ENCODE measurements around the gene LMO7. TPM values are rescaled to one million over a fixed set of nuclear protein-coding genes. Genes with fewer than 3 reads are reported as not detected.

The LMO7 gene
- total RNA-seq (2021) (15.6 to 18.5 TPM (median 17.4 TPM) in 3 replicates), Bru-seq, nascent RNA (percentile 70 among the genes with signal in this experiment)
- long read RNA-seq, experiment 1, partial matches to known transcripts, result 15 of 42 reads
- long read RNA-seq, experiment 1, other reads (novel, unspliced or antisense), result 26 of 42 reads
- long read RNA-seq, experiment 2, partial matches to known transcripts, result 11 of 17 reads
- long read RNA-seq, experiment 2, other reads (novel, unspliced or antisense), result 4 of 17 reads
- long read RNA-seq, experiment 3, partial matches to known transcripts, result 4 of 6 reads
- long read RNA-seq, experiment 3, other reads (novel, unspliced or antisense), result 2 of 6 reads

DNA sequence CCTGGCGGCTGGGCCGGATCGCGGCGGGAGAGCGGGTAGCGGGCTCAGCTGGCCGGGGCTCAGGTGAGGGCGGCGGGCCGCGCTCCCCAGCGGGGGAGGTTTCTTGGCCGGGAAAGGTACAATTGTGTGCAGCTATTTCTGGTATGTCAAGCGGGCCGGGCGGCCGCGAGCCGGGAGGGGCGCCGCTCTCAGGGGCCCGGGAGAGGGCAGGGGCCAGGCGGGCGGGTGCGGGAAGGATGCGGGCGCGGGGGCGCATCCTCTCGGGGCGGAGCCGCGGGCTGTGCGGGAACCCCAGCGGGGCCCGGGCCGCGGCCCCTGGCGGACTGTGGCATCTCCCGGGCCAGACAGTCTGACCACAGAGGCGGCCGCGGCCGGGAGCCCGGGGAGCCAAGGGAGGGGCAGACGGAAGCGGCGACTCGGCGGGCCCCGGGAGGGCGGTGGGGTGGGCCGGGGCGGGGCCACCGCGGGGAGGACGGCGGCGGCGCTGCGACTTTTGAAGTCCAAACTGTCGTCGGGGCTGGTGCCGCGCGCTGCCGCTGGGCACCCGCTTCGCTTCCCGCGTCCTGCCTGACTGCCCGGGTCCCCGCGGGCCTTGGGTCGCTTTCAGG is at the start of gene LMO7:
Gene LMO7, plus strand, starts transcription at position 503 of the 608 bp plus-strand sequence. CDS start 328 bp downstream, outside the sequence.
- CTCF ChIA-PET, result interaction anchor here (1.7 kb wide), 1 partner anchor 154 kb away, joined by 4 read pairs; the partner anchor contains the start of gene TBC1D4
- peaks cover 39% of the 10 kb centered on the region for H3K27me3 Mint-ChIP-seq (ENCODE audit: low read depth)
- H3K4me1 Mint-ChIP-seq, result peaks cover 41% of the 10 kb centered on the region
- no peaks in the 10 kb centered on the region for H3K9me3 Mint-ChIP-seq
- peak; percentile 85 for DNase-seq (ENCODE audit: low spot score)
- POLR2A ChIA-PET, result interaction anchor here (1.1 kb wide), 1 partner anchor 154 kb away, joined by 3 read pairs; the partner anchor contains the start of gene TBC1D4
- H3K27ac Mint-ChIP-seq, result no peak within 1 kb of the TSS
- peak within 1 kb of the TSS; percentile 59 for H3K4me3 Mint-ChIP-seq
- TF ChIP-seq ZNF423 (CRISPR knock-in tag; IDR thresholded peaks at IDR 0.05), result peak; percentile 91
- no peak for TF ChIP-seq CREM (CRISPR knock-in tag; IDR thresholded peaks at IDR 0.05)
- 0 out of 2 replicates have a peak, but pooled peaks have one; percentile 4 for TF ChIP-seq TEAD4 (CRISPR knock-in tag; IDR thresholded peaks at IDR 0.05)
- peak; percentile 60 for ATAC-seq
- peaks cover 4% of the 10 kb centered on the region; the same call in 1 of the 2 replicates for H3K36me3 Mint-ChIP-seq

DNA sequence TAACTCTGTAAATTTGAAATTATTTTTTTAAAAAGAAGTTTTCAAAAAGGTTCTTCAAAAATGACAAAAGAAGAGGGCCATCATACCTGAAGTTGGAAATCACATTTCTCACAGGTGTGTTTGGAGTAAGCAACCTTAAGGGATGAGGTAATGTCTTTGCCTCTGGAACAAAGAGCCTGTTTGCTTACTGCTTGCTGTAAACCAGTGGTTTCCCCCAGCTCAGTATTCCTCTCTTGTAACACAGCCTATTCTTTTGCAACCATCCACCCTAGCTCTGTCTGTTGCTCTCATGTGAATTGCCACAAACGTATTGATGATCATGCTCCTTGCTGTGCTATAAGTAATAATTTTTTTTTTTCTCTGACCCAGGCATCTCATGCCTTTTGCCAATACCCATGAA is 48.5 kb upstream of the LMO7 start:
- Mint-ChIP-seq H3K27ac (0 out of 2 replicates have a peak overlapping the region, but pooled peaks have one; percentile 43), H3K4me3 (no peak overlapping the region), H3K9me3 (peaks cover 23% of the 10 kb centered on the region), H3K36me3 (peaks cover 24% of the 10 kb centered on the region), H3K27me3 (ENCODE audit: low read depth) (no peaks in the 10 kb centered on the region), H3K4me1 (peaks cover 20% of the 10 kb centered on the region)
- TF ChIP-seq IRF1 (CRISPR knock-in tag; IDR thresholded peaks at IDR 0.05), result no peak
- no peak for TF ChIP-seq MXD4 (CRISPR knock-in tag; IDR thresholded peaks at IDR 0.05; ENCODE audit: borderline replicate concordance)
- DNase-seq (ENCODE audit: low spot score) (no peak), ATAC-seq (peak; percentile 100)
- ChIA-PET CTCF (no interaction called here), POLR2A (no interaction called here)

- no peaks in the 10 kb centered on the region for H3K27me3 Mint-ChIP-seq (ENCODE audit: low read depth)
- no peak overlapping the region for H3K27ac Mint-ChIP-seq
- H3K36me3 Mint-ChIP-seq, result peaks cover 12% of the 10 kb centered on the region
- H3K4me3 Mint-ChIP-seq, result no peak overlapping the region
- POLR2A ChIA-PET, result no interaction called here
- H3K9me3 Mint-ChIP-seq, result peaks cover 8% of the 10 kb centered on the region; the same call in 1 of the 2 replicates
- peaks cover 17% of the 10 kb centered on the region for H3K4me1 Mint-ChIP-seq
- DNase-seq (ENCODE audit: low spot score), result no peak
- no peak for ATAC-seq
- CTCF ChIA-PET, result no interaction called here
- TF ChIP-seq, protein P1, sequence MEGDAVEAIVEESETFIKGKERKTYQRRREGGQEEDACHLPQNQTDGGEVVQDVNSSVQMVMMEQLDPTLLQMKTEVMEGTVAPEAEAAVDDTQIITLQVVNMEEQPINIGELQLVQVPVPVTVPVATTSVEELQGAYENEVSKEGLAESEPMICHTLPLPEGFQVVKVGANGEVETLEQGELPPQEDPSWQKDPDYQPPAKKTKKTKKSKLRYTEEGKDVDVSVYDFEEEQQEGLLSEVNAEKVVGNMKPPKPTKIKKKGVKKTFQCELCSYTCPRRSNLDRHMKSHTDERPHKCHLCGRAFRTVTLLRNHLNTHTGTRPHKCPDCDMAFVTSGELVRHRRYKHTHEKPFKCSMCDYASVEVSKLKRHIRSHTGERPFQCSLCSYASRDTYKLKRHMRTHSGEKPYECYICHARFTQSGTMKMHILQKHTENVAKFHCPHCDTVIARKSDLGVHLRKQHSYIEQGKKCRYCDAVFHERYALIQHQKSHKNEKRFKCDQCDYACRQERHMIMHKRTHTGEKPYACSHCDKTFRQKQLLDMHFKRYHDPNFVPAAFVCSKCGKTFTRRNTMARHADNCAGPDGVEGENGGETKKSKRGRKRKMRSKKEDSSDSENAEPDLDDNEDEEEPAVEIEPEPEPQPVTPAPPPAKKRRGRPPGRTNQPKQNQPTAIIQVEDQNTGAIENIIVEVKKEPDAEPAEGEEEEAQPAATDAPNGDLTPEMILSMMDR (IDR thresholded peaks at IDR 0.05), result no peak
- TF ChIP-seq, protein P2, sequence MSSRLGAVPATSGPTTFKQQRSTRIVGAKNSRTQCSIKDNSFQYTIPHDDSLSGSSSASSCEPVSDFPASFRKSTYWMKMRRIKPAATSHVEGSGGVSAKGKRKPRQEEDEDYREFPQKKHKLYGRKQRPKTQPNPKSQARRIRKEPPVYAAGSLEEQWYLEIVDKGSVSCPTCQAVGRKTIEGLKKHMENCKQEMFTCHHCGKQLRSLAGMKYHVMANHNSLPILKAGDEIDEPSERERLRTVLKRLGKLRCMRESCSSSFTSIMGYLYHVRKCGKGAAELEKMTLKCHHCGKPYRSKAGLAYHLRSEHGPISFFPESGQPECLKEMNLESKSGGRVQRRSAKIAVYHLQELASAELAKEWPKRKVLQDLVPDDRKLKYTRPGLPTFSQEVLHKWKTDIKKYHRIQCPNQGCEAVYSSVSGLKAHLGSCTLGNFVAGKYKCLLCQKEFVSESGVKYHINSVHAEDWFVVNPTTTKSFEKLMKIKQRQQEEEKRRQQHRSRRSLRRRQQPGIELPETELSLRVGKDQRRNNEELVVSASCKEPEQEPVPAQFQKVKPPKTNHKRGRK (CRISPR knock-in tag; IDR thresholded peaks at IDR 0.05; ENCODE audit: borderline replicate concordance), result no peak
- TF ChIP-seq TP53 (CRISPR knock-in tag; IDR thresholded peaks at IDR 0.05) (no peak), ESRRA (CRISPR knock-in tag; IDR thresholded peaks at IDR 0.05; ENCODE audit: borderline replicate concordance) (no peak), ZNF281 (CRISPR knock-in tag; IDR thresholded peaks at IDR 0.05) (no peak), ZNF263 (CRISPR knock-in tag; IDR thresholded peaks at IDR 0.05; ENCODE audit: low read depth) (no peak), AR (CRISPR knock-in tag; IDR thresholded peaks at IDR 0.05) (no peak), NFYB (CRISPR knock-in tag; conservative IDR thresholded peaks at IDR 0.05; ENCODE audit: low read depth) (no peak), NR3C1 (CRISPR knock-in tag; conservative IDR thresholded peaks at IDR 0.05; ENCODE audit: low read depth) (no peak), ZNF423 (CRISPR knock-in tag; IDR thresholded peaks at IDR 0.05) (no peak), ZNF416 (CRISPR knock-in tag; IDR thresholded peaks at IDR 0.05) (no peak)
- TF ChIP-seq, protein P3, sequence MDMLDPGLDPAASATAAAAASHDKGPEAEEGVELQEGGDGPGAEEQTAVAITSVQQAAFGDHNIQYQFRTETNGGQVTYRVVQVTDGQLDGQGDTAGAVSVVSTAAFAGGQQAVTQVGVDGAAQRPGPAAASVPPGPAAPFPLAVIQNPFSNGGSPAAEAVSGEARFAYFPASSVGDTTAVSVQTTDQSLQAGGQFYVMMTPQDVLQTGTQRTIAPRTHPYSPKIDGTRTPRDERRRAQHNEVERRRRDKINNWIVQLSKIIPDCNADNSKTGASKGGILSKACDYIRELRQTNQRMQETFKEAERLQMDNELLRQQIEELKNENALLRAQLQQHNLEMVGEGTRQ (CRISPR knock-in tag; IDR thresholded peaks at IDR 0.05), result no peak
These were observed 39.4 kb upstream of the LMO7 start for GRCh38 chr13:75596657-75597182.

Data from WTC11 (cell line).